Measurements from ENCODE around the gene MGRN1. TPM values are rescaled to one million over a fixed set of nuclear protein-coding genes. Genes with fewer than 3 reads are reported as not detected.

The MGRN1 gene
- total RNA-seq, 1 experiment from 2014 or later: 72.3 TPM

DNA sequence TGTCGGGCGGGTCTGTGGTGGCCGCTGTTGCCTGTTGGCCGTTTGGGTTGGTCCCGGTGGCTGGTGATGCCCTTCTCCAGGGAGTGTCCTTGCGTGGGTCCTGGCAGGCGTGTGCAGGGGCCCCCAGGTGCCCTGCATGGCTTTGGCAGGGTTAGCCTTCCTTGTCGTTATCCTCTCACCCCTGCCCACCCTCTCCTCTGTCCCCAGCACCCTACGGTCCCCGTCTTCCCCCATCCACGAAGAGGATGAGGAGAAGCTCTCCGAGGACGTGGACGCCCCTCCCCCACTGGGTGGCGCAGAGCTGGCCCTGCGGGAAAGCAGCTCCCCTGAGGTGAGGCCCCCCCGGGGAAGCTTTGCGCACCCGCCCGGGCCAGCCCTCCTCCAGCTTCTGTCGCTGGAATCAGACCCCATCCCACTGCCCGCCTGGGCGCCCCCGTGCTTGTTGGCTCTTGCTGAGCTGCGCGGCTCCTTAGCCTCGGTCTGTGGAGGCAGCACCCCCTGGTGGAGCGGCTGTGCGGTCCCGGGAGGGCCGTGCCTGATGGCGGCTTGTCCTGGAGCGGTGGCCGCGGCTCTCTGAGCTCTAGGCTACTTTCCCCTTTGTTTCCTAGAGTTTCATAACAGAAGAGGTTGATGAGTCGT lies 58.1 kb downstream of the MGRN1 start:
- Mint-ChIP-seq H3K27ac (ENCODE audit: unreplicated experiment) (no peak overlapping the region), H3K4me1 (ENCODE audit: low read depth, unreplicated experiment) (no peaks in the 10 kb centered on the region), H3K36me3 (ENCODE audit: insufficient read depth, unreplicated experiment) (peaks cover 24% of the 10 kb centered on the region), H3K27me3 (ENCODE audit: insufficient read depth, unreplicated experiment) (no peaks in the 10 kb centered on the region), H3K4me3 (ENCODE audit: unreplicated experiment) (no peak overlapping the region), H3K9me3 (ENCODE audit: unreplicated experiment) (no peaks in the 10 kb centered on the region)
- POLR2A ChIA-PET: interaction anchor here (0.5 kb wide), 1 partner anchor 410 kb away, joined by 6 read pairs; the partner anchor contains the start of gene TFAP4
- Histone ChIP-seq H3K27me3 (replicated peaks; ENCODE audit: control insufficient read depth, insufficient read depth, low read length) (no peaks in the 10 kb centered on the region), H3K9me3 (no peaks in the 10 kb centered on the region), H3K4me3 (ENCODE audit: low read depth, low read length) (no peak overlapping the region), H3K4me1 (no peaks in the 10 kb centered on the region), H3K36me3 (ENCODE audit: control insufficient read depth, insufficient read depth, low read length) (peaks cover 7% of the 10 kb centered on the region)
- no TSS peak for BruUV-seq (replicated peaks)
- intact Hi-C loops (cut with micrococcal nuclease; ENCODE audit: unreplicated experiment): no loop called here
- DNase-seq: peak in 1 of 2 experiments; percentile 59
- TF ChIP-seq, protein P1, sequence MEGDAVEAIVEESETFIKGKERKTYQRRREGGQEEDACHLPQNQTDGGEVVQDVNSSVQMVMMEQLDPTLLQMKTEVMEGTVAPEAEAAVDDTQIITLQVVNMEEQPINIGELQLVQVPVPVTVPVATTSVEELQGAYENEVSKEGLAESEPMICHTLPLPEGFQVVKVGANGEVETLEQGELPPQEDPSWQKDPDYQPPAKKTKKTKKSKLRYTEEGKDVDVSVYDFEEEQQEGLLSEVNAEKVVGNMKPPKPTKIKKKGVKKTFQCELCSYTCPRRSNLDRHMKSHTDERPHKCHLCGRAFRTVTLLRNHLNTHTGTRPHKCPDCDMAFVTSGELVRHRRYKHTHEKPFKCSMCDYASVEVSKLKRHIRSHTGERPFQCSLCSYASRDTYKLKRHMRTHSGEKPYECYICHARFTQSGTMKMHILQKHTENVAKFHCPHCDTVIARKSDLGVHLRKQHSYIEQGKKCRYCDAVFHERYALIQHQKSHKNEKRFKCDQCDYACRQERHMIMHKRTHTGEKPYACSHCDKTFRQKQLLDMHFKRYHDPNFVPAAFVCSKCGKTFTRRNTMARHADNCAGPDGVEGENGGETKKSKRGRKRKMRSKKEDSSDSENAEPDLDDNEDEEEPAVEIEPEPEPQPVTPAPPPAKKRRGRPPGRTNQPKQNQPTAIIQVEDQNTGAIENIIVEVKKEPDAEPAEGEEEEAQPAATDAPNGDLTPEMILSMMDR (IDR thresholded peaks at IDR 0.05; ENCODE audit: insufficient read depth in 1 of 2, low read depth in 1 of 2, low read length in 1 of 2, severe bottlenecking in 1 of 2, unreplicated experiment in 1 of 2): peak in 1 of 2 experiments; percentile 12
- CTCF ChIA-PET: interaction anchor here (0.6 to 0.7 kb wide), 2 partner anchors 10 to 107 kb away, joined by 3 to 4 read pairs; no protein-coding TSS in a partner anchor

GRCh38 chr16:4683255-4684057 lies 58.8 kb downstream of the MGRN1 start:
- H3K4me3 Mint-ChIP-seq (ENCODE audit: unreplicated experiment): no peak overlapping the region
- Histone ChIP-seq H3K4me1 (no peaks in the 10 kb centered on the region), H3K36me3 (ENCODE audit: control insufficient read depth, insufficient read depth, low read length) (peaks cover 7% of the 10 kb centered on the region), H3K9me3 (no peaks in the 10 kb centered on the region), H3K4me3 (ENCODE audit: low read depth, low read length) (no peak overlapping the region), H3K27me3 (replicated peaks; ENCODE audit: control insufficient read depth, insufficient read depth, low read length) (no peaks in the 10 kb centered on the region)
- no peak for DNase-seq
- intact Hi-C loops (cut with micrococcal nuclease; ENCODE audit: unreplicated experiment): no loop called here
- H3K4me1 Mint-ChIP-seq (ENCODE audit: low read depth, unreplicated experiment): no peaks in the 10 kb centered on the region
- ChIA-PET POLR2A (interaction anchor here (0.5 kb wide), 1 partner anchor 411 kb away, joined by 6 read pairs; the partner anchor contains the start of gene TFAP4), CTCF (interaction anchor here (0.7 kb wide), 1 partner anchor 106 kb away, joined by 4 read pairs; no protein-coding TSS in a partner anchor)
- H3K27me3 Mint-ChIP-seq (ENCODE audit: insufficient read depth, unreplicated experiment): no peaks in the 10 kb centered on the region
- BruUV-seq (replicated peaks): no TSS peak
- H3K9me3 Mint-ChIP-seq (ENCODE audit: unreplicated experiment): no peaks in the 10 kb centered on the region
- peaks cover 19% of the 10 kb centered on the region for H3K36me3 Mint-ChIP-seq (ENCODE audit: insufficient read depth, unreplicated experiment)
- TF ChIP-seq, protein P1 (IDR thresholded peaks at IDR 0.05; ENCODE audit: insufficient read depth in 1 of 2, low read depth in 1 of 2, low read length in 1 of 2, severe bottlenecking in 1 of 2, unreplicated experiment in 1 of 2): no peak
- no peak overlapping the region for H3K27ac Mint-ChIP-seq (ENCODE audit: unreplicated experiment)

- Histone ChIP-seq H3K27me3 (replicated peaks; ENCODE audit: control insufficient read depth, insufficient read depth, low read length) (no peaks in the 10 kb centered on the region), H3K9me3 (no peaks in the 10 kb centered on the region), H3K4me3 (ENCODE audit: low read depth, low read length) (no peak overlapping the region), H3K4me1 (no peaks in the 10 kb centered on the region), H3K36me3 (ENCODE audit: control insufficient read depth, insufficient read depth, low read length) (peaks cover 7% of the 10 kb centered on the region)
- no TSS peak for BruUV-seq (replicated peaks)
- peaks cover 19% of the 10 kb centered on the region for H3K36me3 Mint-ChIP-seq (ENCODE audit: insufficient read depth, unreplicated experiment)
- TF ChIP-seq, protein P1 (IDR thresholded peaks at IDR 0.05; ENCODE audit: insufficient read depth in 1 of 2, low read depth in 1 of 2, low read length in 1 of 2, severe bottlenecking in 1 of 2, unreplicated experiment in 1 of 2): no peak
- H3K4me3 Mint-ChIP-seq (ENCODE audit: unreplicated experiment): no peak overlapping the region
- intact Hi-C loops (cut with micrococcal nuclease; ENCODE audit: unreplicated experiment): no loop called here
- DNase-seq: no peak
- ChIA-PET POLR2A (no interaction called here), CTCF (no interaction called here)
- H3K27me3 Mint-ChIP-seq (ENCODE audit: insufficient read depth, unreplicated experiment): no peaks in the 10 kb centered on the region
- H3K27ac Mint-ChIP-seq (ENCODE audit: unreplicated experiment): no peak overlapping the region
- no peaks in the 10 kb centered on the region for H3K4me1 Mint-ChIP-seq (ENCODE audit: low read depth, unreplicated experiment)
- H3K9me3 Mint-ChIP-seq (ENCODE audit: unreplicated experiment): no peaks in the 10 kb centered on the region
Observed at GRCh38 chr16:4684058-4684715, 59.6 kb downstream of the MGRN1 start.
